HEK293 (cell line): ENCODE results near the gene IL24.
A peak's percentile ranks its signal among the peaks of the same experiment; 100 is the strongest.

Experiments
- CTCF ChIP-seq: fragments of 450-650 bp; formaldehyde crosslinking; IDR thresholded peaks from 2 replicates; pipeline ENCODE4 v1.5.1; 2016; ENCODE audit warnings: missing biosample characterization, missing genetic modification characterization
- MYNN ChIP-seq: fragments of 450-650 bp; formaldehyde crosslinking; IDR thresholded peaks from 2 replicates; pipeline ENCODE4 v1.5.1; 2016; ENCODE audit warnings: missing biosample characterization, missing genetic modification characterization, borderline replicate concordance
- REST ChIP-seq: fragments of 450-650 bp; formaldehyde crosslinking; IDR thresholded peaks from 2 replicates; pipeline ENCODE4 v1.5.1; 2016; ENCODE audit warnings: missing biosample characterization, missing genetic modification characterization
- ZBTB49 ChIP-seq: fragments of 450-650 bp; formaldehyde crosslinking; IDR thresholded peaks from 2 replicates; pipeline ENCODE4 v1.5.1; 2016; ENCODE audit warnings: missing biosample characterization, missing genetic modification characterization, low read depth
- ZNF350 ChIP-seq: fragments of 450-650 bp; formaldehyde crosslinking; IDR thresholded peaks from 2 replicates; pipeline ENCODE4 v1.5.0; 2017; ENCODE audit warnings: missing biosample characterization, mild to moderate bottlenecking, missing genetic modification characterization
- ZNF747 ChIP-seq: fragments of 450-650 bp; formaldehyde crosslinking; IDR thresholded peaks from 2 replicates; pipeline ENCODE4 v1.5.1; 2016; ENCODE audit warnings: missing biosample characterization, missing genetic modification characterization

GRCh38 chr1:206925106-206925736 is 28.0 kb downstream of the IL24 start:
- no peak for TF ChIP-seq MYNN (tag by site-specific recombination)
- peak; percentile 31 for TF ChIP-seq CTCF (tag by site-specific recombination)
- no peak for TF ChIP-seq ZNF350 (tag by site-specific recombination)
- no peak for TF ChIP-seq ZBTB49
- no peak for TF ChIP-seq REST (tag by site-specific recombination)
- no peak for TF ChIP-seq ZNF747 (tag by site-specific recombination)
